AG04450 (cell line): ENCODE data around the gene RARS2. TPM values are rescaled to one million over a fixed set of nuclear protein-coding genes. Genes with fewer than 3 reads are reported as not detected.
"Not testable (repeated sequence)": the region's sequence is repeated elsewhere in the genome, so short reads cannot be mapped to it uniquely, and the experiment has no call there.

ENCODE experiments used
- CTCF ChIA-PET: fragments of 300-600, 350-600 bp; formaldehyde crosslinking; extraction: SDS; loops from one replicate; lab custom pipeline; 2022; ENCODE audit warnings: antibody characterized with exemption, inconsistent platforms; lab: Charles Lee
- POLR2A ChIA-PET: fragments of 350-600 bp; formaldehyde crosslinking; extraction: SDS; loops from one replicate; lab custom pipeline; 2021; ENCODE audit warnings: antibody characterized with exemption, inconsistent platforms; lab: Yijun Ruan, JAX
- DNase-seq: peaks from one replicate; pipeline ENCODE4 v3.0.0-alpha.2; 2011; ENCODE audit warnings: low read depth, low spot score
- H3K27ac ChIP-seq: one replicate; pipeline ENCODE4 v1.5.1; 2012; ENCODE audit warnings: low read depth, low read length, control low read depth
- H3K27me3 ChIP-seq: one replicate; pipeline ENCODE4 v1.6.0; 2012; ENCODE audit warnings: low read length; ENCODE audit not compliant: control insufficient read depth, insufficient read depth
- H3K4me3 ChIP-seq: 2 replicates; pipeline ENCODE4 v1.5.1; 2011; ENCODE audit warnings: mild to moderate bottlenecking, low read depth, low read length, control low read depth
- H3K9me3 ChIP-seq: 2 replicates; pipeline ENCODE4 v1.5.1; 2012; ENCODE audit warnings: low read length; ENCODE audit not compliant: control insufficient read depth, insufficient read depth
- polyA plus RNA-seq: library from polyadenylated mRNA; depleted of rRNA; stranded (reverse); fragments of >200 nt; gene quantifications from 2 replicates; pipeline ENCODE4 v1.2.3, GENCODE V29; 2011
- TF ChIP-seq, protein P1 (sequence below): IDR thresholded peaks from 2 replicates; pipeline ENCODE4 v1.5.1; 2011; ENCODE audit warnings: low read depth, low read length, control low read depth, inconsistent platforms

The RARS2 gene
- polyA plus RNA-seq, 1 experiment, result 28.1 TPM

DNA sequence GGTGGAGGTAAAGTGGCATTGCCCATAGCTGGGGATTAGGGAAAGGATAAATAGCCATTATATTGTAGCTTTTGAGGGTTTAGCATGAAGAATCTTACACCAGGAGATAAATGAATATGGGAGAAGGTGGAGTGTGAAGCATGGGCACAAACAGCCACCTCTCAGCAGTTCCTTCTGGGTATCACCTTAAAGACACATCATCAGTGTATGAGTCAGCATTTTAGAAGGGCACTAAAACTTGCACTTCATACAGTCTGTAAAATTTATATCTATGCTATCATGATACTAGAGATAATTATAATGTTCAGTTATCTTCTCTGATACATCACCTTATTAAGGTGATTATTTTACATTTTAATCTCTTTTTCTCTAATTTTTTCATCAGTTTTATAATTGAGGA, 91.7 kb downstream of the RARS2 start:
- CTCF ChIA-PET, result no interaction called here
- DNase-seq, result no peak
- POLR2A ChIA-PET, result no interaction called here

DNA sequence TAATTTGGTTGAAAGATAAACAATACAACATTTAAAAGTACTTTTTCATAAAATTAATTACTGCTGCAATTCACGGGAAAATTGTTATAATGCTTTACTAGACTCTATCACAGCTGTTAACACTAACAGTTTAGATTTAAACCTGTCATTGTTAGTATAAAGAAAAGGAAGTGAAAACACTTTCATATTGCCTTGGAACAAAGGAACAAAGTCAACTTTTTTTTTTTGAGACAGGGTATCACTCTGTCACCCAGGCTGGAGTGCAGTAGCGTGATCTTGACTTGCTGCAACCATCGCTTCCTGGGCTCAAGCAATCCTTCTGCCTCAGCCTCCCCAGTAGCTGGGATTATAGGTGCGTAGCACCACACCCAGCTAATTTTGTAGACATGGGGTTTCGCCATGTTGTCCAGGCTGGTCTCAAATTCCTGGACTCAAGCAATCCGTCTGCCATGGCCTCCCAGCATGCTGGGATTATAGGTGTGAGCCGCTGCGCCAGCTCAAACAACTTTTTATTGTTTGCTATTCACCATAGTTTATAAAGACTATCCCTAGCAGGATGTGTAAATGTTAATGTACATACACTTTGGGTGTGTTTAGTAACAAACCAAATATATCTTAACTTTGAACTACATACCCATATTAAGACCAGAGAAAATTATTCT, 94.9 kb downstream of the RARS2 start:
- POLR2A ChIA-PET, result no interaction called here
- no peaks in the 10 kb centered on the region for H3K9me3 ChIP-seq
- TF ChIP-seq, protein P1, sequence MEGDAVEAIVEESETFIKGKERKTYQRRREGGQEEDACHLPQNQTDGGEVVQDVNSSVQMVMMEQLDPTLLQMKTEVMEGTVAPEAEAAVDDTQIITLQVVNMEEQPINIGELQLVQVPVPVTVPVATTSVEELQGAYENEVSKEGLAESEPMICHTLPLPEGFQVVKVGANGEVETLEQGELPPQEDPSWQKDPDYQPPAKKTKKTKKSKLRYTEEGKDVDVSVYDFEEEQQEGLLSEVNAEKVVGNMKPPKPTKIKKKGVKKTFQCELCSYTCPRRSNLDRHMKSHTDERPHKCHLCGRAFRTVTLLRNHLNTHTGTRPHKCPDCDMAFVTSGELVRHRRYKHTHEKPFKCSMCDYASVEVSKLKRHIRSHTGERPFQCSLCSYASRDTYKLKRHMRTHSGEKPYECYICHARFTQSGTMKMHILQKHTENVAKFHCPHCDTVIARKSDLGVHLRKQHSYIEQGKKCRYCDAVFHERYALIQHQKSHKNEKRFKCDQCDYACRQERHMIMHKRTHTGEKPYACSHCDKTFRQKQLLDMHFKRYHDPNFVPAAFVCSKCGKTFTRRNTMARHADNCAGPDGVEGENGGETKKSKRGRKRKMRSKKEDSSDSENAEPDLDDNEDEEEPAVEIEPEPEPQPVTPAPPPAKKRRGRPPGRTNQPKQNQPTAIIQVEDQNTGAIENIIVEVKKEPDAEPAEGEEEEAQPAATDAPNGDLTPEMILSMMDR, result no peak
- no peak overlapping the region for H3K4me3 ChIP-seq
- no peak overlapping the region for H3K27ac ChIP-seq
- H3K27me3 ChIP-seq, result no peaks in the 10 kb centered on the region
- CTCF ChIA-PET, result no interaction called here
- DNase-seq, result no peak

More for the DNA sequence above, 91.7 kb downstream of the RARS2 start:
- TF ChIP-seq, protein P1, result no peak
- Histone ChIP-seq H3K27me3 (no peaks in the 10 kb centered on the region), H3K4me3 (no peak overlapping the region), H3K27ac (no peak overlapping the region), H3K9me3 (no peaks in the 10 kb centered on the region)

DNA sequence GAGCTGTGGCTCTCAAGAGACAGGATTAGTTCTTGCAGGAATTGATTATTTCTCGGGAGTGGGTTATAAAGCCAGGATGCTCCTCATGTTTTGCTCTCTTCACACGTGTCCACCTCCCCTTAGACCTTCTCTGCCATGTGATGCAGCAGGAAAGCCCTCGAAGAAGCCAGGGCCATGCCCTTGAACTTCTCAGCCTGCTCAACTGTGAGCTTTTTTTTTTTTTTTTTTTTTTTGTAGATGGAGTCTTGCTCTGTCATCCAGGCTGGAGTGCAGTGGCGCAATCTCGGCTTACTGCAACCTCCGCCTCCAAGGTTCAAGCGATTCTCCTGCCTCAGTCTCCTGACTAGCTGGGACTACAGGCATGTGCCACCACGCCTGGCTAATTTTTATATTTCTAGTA, 100.5 kb downstream of the RARS2 start:
- H3K4me3 ChIP-seq, POLR2A ChIA-PET, H3K27ac ChIP-seq, H3K27me3 ChIP-seq, DNase-seq, H3K9me3 ChIP-seq: not testable (repeated sequence)
- CTCF ChIA-PET, result interaction anchor here (0.6 to 0.7 kb wide), 2 partner anchors 107 to 1334 kb away, joined by 3 to 4 read pairs; no protein-coding TSS in a partner anchor

DNA sequence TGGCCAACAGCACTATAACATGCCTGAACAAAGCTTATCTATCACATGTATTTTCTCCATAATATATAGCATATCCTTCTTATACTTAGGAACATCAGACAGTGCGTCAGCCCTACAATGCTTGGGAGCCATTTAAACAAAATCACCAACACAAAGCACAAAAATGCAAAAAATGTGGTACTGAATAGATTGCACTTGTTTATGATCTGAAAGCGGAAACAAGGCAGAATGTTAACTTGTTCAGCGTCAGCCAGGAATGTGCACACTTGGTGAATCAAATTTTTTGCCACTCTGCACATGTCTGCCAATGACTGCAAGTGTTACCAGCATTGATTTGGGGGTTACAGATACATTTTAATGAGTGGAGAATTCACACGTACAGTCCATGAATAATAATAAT, 102.2 kb downstream of the RARS2 start:
- Histone ChIP-seq H3K4me3 (no peak overlapping the region), H3K27ac (no peak overlapping the region), H3K27me3 (no peaks in the 10 kb centered on the region), H3K9me3 (peaks cover 12% of the 10 kb centered on the region)
- POLR2A ChIA-PET, result no interaction called here
- CTCF ChIA-PET, result no interaction called here
- DNase-seq, result peak; percentile 24
- TF ChIP-seq, protein P1, result no peak

DNA sequence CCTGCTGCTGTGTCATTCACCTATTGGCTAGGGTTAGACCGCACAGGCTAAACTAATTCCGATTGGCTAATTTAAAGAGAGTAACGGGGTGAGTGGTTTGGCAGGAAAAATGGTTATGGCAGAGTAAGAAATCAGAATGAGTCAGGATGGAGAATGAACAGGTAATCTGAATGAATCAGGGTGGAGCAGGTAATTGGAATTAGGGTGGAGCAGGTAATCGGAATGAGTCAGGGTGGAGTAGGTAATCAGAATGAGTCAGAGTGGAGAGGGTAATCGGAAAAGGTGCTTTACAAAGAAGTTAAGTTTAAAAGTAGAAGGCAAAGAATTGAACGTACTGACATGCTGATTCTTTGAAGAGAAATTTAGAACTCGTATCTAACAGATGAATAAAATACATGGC, 105.3 kb downstream of the RARS2 start:
- Histone ChIP-seq H3K27me3 (no peaks in the 10 kb centered on the region), H3K27ac (no peak overlapping the region), H3K9me3 (peaks cover 12% of the 10 kb centered on the region), H3K4me3 (no peak overlapping the region)
- no peak for DNase-seq
- ChIA-PET POLR2A (no interaction called here), CTCF (no interaction called here)
- TF ChIP-seq, protein P1, result no peak
